Measurements from ENCODE around the gene MED26.

The MED26 gene

GRCh38 chr19:16562608-16563025 lies 65.4 kb downstream of the MED26 start:
- Histone ChIP-seq H3K4me3 (ENCODE audit: low read length) (no peak overlapping the region), H3K9me2 (replicated peaks; ENCODE audit: insufficient read depth, low read length) (no peaks in the 10 kb centered on the region), H3K9me3 (replicated peaks; ENCODE audit: insufficient read depth, low read length) (no peaks in the 10 kb centered on the region), H3K27me3 (replicated peaks; ENCODE audit: insufficient read depth, low read length) (no peaks in the 10 kb centered on the region), H3F3A (ENCODE audit: insufficient read depth, low read length) (peaks cover 17% of the 10 kb centered on the region), H3K36me3 (replicated peaks; ENCODE audit: insufficient read depth, low read length) (peaks cover 9% of the 10 kb centered on the region; the same call in 1 of the 2 replicates), H3K9ac (ENCODE audit: low read length) (no peak overlapping the region), H3K4me1 (ENCODE audit: low read length) (peaks cover 15% of the 10 kb centered on the region), H4K20me1 (ENCODE audit: insufficient read depth, low read length) (no peaks in the 10 kb centered on the region), H3K27ac (ENCODE audit: low read length) (no peak overlapping the region), H3K4me2 (ENCODE audit: low read depth, low read length) (no peak overlapping the region), H2AFZ (ENCODE audit: low read length) (no peak overlapping the region), H3K79me2 (ENCODE audit: low read length) (peaks cover 36% of the 10 kb centered on the region)
- TF ChIP-seq CTCF (IDR thresholded peaks at IDR 0.05; ENCODE audit: low read length) (no peak), EZH2 (optimal IDR thresholded peaks at IDR 0.05; ENCODE audit: low read depth, low read length) (no peak), EZH2phosphoT487 (IDR thresholded peaks at IDR 0.05; ENCODE audit: low read length) (no peak)
- DNase-seq: no peak

- H3K4me3 ChIP-seq (ENCODE audit: low read length): no peak overlapping the region
- peaks cover 4% of the 10 kb centered on the region for H3F3A ChIP-seq (ENCODE audit: insufficient read depth, low read length)
- H3K9me3 ChIP-seq (replicated peaks; ENCODE audit: insufficient read depth, low read length): no peaks in the 10 kb centered on the region
- peaks cover 9% of the 10 kb centered on the region; the same call in 1 of the 2 replicates for H3K36me3 ChIP-seq (replicated peaks; ENCODE audit: insufficient read depth, low read length)
- H3K9me2 ChIP-seq (replicated peaks; ENCODE audit: insufficient read depth, low read length): no peaks in the 10 kb centered on the region
- H3K4me2 ChIP-seq (ENCODE audit: low read depth, low read length): no peak overlapping the region
- no peak for DNase-seq
- H3K27me3 ChIP-seq (replicated peaks; ENCODE audit: insufficient read depth, low read length): no peaks in the 10 kb centered on the region
- H2AFZ ChIP-seq (ENCODE audit: low read length): no peak overlapping the region
- no peak overlapping the region for H3K9ac ChIP-seq (ENCODE audit: low read length)
- H3K79me2 ChIP-seq (ENCODE audit: low read length): peaks cover 31% of the 10 kb centered on the region
- H3K4me1 ChIP-seq (ENCODE audit: low read length): peaks cover 5% of the 10 kb centered on the region
- no peak for TF ChIP-seq CTCF (IDR thresholded peaks at IDR 0.05; ENCODE audit: low read length)
- TF ChIP-seq EZH2phosphoT487 (IDR thresholded peaks at IDR 0.05; ENCODE audit: low read length): no peak
- TF ChIP-seq EZH2 (optimal IDR thresholded peaks at IDR 0.05; ENCODE audit: low read depth, low read length): no peak
- H3K27ac ChIP-seq (ENCODE audit: low read length): no peak overlapping the region
- no peaks in the 10 kb centered on the region for H4K20me1 ChIP-seq (ENCODE audit: insufficient read depth, low read length)
Observed at GRCh38 chr19:16561382-16561781, 66.6 kb downstream of the MED26 start.

GRCh38 chr19:16559780-16560276 lies 68.2 kb downstream of the MED26 start:
- no peaks in the 10 kb centered on the region for H3K9me3 ChIP-seq (replicated peaks; ENCODE audit: insufficient read depth, low read length)
- H3K9ac ChIP-seq (ENCODE audit: low read length): no peak overlapping the region
- H3K27ac ChIP-seq (ENCODE audit: low read length): no peak overlapping the region
- DNase-seq: no peak
- H3K9me2 ChIP-seq (replicated peaks; ENCODE audit: insufficient read depth, low read length): no peaks in the 10 kb centered on the region
- H3K27me3 ChIP-seq (replicated peaks; ENCODE audit: insufficient read depth, low read length): no peaks in the 10 kb centered on the region
- H3K36me3 ChIP-seq (replicated peaks; ENCODE audit: insufficient read depth, low read length): peaks cover 9% of the 10 kb centered on the region; the same call in 1 of the 2 replicates
- no peak overlapping the region for H2AFZ ChIP-seq (ENCODE audit: low read length)
- H4K20me1 ChIP-seq (ENCODE audit: insufficient read depth, low read length): no peaks in the 10 kb centered on the region
- no peak overlapping the region for H3K4me2 ChIP-seq (ENCODE audit: low read depth, low read length)
- H3K4me3 ChIP-seq (ENCODE audit: low read length): no peak overlapping the region
- TF ChIP-seq EZH2phosphoT487 (IDR thresholded peaks at IDR 0.05; ENCODE audit: low read length): no peak
- no peak for TF ChIP-seq CTCF (IDR thresholded peaks at IDR 0.05; ENCODE audit: low read length)
- TF ChIP-seq EZH2 (optimal IDR thresholded peaks at IDR 0.05; ENCODE audit: low read depth, low read length): no peak
- H3K79me2 ChIP-seq (ENCODE audit: low read length): peaks cover 25% of the 10 kb centered on the region
- H3K4me1 ChIP-seq (ENCODE audit: low read length): no peaks in the 10 kb centered on the region
- H3F3A ChIP-seq (ENCODE audit: insufficient read depth, low read length): no peaks in the 10 kb centered on the region
